Measurements from ENCODE around the gene UPK3BL2.
"Not testable (repeated sequence)": the region's sequence is repeated elsewhere in the genome, so short reads cannot be mapped to it uniquely, and the experiment has no call there.

GRCh38 chr7:102496861-102497260, 46.6 kb downstream of the UPK3BL2 start:
- TF ChIP-seq CTCF (conservative IDR thresholded peaks at IDR 0.05; ENCODE audit: low read depth, low read length); EZH2phosphoT487 (IDR thresholded peaks at IDR 0.05; ENCODE audit: borderline replicate concordance, low read length); EZH2 (IDR thresholded peaks at IDR 0.05; ENCODE audit: low read length, unreplicated experiment): not testable (repeated sequence)
